GM10266 (cell line): ENCODE data around the gene UQCC3.

ENCODE experiments used
- DNase-seq: peaks from one replicate; pipeline ENCODE4 v3.0.0; 2012; ENCODE audit errors: extremely low spot score
- TF ChIP-seq, protein P1 (sequence below): IDR thresholded peaks from 2 replicates; pipeline ENCODE4 v1.5.1; 2012; ENCODE audit warnings: mild to moderate bottlenecking, low read depth; ENCODE audit not compliant: control insufficient read depth, insufficient read depth; ENCODE audit errors: missing control alignments

Gene UQCC3

GRCh38 chr11:62721994-62722393 lies 50.5 kb downstream of the UQCC3 start:
- no peak for DNase-seq

More at GRCh38 chr11:62721994-62722393, 50.5 kb downstream of the UQCC3 start:
- TF ChIP-seq, protein P1, sequence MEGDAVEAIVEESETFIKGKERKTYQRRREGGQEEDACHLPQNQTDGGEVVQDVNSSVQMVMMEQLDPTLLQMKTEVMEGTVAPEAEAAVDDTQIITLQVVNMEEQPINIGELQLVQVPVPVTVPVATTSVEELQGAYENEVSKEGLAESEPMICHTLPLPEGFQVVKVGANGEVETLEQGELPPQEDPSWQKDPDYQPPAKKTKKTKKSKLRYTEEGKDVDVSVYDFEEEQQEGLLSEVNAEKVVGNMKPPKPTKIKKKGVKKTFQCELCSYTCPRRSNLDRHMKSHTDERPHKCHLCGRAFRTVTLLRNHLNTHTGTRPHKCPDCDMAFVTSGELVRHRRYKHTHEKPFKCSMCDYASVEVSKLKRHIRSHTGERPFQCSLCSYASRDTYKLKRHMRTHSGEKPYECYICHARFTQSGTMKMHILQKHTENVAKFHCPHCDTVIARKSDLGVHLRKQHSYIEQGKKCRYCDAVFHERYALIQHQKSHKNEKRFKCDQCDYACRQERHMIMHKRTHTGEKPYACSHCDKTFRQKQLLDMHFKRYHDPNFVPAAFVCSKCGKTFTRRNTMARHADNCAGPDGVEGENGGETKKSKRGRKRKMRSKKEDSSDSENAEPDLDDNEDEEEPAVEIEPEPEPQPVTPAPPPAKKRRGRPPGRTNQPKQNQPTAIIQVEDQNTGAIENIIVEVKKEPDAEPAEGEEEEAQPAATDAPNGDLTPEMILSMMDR, result no peak
